NCI-H1417 treated with DMSO at 0.1 percent for 48 hours (cell line): Measurements from ENCODE around the gene PFKP.
A peak's percentile ranks its signal among the peaks of the same experiment; 100 is the strongest.

Experiments
- DNase-seq: peaks from one replicate; lab custom pipeline; 2025; lab: John Stamatoyannopoulos, UW

PFKP gene

GRCh38 chr10:3116508-3117100, 49.3 kb downstream of the PFKP start:
- no peak for DNase-seq

GRCh38 chr10:3117486-3117885, 50.1 kb downstream of the PFKP start:
- DNase-seq, result no peak

DNA sequence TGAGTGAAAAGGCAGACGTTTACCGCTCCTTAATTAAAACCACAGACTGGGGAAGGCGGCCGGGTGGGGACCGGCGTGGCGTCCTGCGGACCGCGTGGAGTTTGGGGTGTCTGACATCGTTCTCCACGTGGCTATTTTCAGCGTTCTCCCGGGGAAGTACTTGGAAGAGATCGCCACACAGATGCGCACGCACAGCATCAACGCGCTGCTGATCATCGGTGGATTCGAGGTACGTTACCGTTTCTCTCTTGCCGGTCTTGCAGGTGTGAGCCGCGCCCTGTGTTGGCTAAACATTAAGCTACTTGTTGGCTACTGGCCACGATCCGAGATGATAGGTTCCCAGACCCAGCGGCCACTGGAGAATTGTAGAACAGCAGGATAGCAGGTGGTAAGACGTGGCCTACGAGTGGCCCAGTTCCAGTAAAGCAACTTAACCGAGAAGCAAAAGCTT, 51.3 kb downstream of the PFKP start:
- no peak for DNase-seq

- no peak for DNase-seq
Measured at GRCh38 chr10:3119796-3120459, 52.6 kb downstream of the PFKP start.

- no peak for DNase-seq
Measured at GRCh38 chr10:3122034-3122433, 54.7 kb downstream of the PFKP start.

DNA sequence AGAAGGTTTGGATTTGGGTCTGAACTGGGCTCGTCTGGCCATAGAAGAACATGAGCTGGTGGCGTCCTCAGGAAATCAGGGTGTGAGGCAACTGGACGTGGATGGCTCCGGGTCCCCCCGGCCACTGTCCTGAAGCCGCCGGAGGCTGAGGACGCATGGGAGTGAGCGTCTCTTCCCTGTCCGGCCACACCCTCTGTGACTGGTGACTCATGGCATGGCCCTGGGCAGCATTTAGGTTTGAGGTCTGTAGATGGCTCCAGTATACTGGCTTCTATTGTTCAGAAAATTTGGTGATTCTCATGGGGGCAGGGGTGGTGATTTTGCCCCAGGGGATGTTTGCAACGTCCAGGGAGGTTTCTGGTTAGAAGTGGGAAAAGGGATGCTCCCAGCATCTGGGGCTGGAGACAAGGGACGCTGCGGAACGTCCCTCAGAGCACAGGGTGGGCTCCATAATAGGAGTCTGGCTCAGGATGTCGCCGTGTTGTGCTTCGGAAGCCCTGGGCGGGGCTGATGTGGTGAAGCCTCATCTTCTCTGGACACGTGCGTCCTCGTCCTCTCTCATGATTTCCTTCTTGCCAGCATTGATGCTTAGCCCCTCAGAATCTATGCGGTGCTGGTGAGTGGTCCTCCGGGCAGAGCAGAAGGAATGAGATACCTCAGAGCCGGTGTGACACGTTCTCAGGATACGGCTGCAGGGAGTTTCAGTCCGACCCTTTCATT, 55.3 kb downstream of the PFKP start:
- DNase-seq, result no peak

DNA sequence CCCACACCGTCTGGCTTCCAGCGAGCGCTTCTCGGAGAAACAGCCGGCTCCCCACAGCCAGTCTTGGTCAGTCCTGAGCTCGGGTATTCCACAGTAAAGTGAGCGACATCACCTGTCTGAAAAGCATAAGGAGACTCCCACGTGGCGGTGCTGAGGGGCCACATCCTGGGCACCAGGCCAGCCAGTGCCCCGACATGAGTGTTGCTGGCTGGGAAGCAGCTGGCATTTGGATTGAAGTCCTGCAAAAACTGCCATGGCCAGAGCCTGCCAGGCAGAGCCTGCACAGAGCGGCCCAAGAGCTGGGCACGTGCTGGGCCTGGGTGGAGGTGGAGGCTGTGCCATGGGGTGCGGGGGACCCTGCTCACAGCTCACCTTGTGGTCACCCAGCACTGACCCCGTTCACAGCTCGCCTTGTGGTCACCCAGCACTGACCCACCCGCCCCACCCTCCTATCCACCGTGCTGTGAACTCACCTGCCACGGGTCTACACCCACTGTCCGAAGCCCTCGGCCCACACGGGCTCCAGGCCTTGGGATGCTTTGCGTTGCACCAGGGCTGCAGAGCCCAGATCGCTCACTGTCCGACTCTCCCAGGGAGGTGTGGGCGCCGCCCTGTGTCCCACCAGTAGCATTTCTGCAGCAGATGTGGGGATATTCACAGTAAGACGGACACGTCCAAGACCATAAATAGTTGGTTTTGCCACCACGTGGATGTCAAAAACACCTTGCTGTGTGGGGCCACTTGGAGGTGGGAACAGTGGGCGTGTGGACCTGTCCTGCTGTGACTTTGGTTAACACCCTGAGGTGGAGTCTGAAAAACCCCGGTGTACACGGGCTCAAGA, 56.4 kb downstream of the PFKP start:
- no peak for DNase-seq

- DNase-seq, result no peak
Measured at GRCh38 chr10:3124412-3125175, 57.2 kb downstream of the PFKP start.

DNA sequence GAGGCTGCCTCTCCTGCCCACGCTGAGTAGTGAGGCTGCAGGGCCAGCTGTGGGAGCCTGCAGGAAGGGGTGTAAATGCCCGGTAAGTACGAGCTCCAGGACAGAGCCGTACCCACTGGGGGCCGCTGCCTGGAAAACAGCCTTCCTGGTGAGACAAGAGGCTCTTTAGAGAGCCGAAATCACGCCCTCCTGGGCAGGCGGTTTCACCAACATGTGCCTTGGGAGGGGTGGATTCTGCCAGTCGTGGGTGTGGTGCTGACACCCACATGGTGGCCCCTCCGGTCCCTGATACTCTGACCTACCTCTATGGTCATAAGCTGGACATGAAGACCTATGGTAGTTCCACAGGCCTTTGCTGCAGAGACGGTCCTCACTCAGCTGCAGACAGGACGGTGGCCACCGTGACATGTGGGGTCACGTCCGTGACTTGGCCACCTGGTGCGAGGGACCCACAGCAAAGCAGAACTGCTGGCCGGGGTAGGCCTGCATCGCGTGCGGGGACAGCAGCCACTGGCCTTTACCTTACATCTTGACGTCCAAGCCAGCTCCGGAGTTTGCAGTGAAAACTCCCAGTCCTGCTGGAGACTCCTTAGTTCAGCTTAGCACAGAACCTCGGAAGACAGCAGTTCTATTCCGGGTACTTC, 58.3 kb downstream of the PFKP start:
- DNase-seq, result no peak

- DNase-seq, result no peak
Measured at GRCh38 chr10:3126249-3126648, 58.9 kb downstream of the PFKP start.

- peak; percentile 70 for DNase-seq
Measured at GRCh38 chr10:3126741-3127346, 59.5 kb downstream of the PFKP start.

DNA sequence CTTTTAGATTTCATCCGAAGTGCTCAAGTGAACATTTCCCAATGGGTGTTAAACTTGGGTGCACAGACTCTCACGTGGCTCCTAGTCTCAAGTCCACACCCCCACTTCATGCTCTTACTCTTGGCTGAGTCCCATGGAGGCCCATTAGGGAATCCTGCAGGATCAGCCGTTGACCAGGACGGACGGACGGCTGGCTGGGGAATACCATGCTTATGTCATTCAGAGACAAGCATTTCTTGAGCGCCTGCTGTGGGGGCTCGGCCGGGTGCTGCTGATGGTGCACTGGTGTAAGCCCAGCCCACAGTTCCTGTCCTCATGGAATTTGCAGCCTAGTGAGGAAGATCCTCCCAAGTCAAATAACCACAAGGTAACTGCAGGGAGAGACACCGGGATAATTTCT, 60.6 kb downstream of the PFKP start:
- DNase-seq, result no peak

DNA sequence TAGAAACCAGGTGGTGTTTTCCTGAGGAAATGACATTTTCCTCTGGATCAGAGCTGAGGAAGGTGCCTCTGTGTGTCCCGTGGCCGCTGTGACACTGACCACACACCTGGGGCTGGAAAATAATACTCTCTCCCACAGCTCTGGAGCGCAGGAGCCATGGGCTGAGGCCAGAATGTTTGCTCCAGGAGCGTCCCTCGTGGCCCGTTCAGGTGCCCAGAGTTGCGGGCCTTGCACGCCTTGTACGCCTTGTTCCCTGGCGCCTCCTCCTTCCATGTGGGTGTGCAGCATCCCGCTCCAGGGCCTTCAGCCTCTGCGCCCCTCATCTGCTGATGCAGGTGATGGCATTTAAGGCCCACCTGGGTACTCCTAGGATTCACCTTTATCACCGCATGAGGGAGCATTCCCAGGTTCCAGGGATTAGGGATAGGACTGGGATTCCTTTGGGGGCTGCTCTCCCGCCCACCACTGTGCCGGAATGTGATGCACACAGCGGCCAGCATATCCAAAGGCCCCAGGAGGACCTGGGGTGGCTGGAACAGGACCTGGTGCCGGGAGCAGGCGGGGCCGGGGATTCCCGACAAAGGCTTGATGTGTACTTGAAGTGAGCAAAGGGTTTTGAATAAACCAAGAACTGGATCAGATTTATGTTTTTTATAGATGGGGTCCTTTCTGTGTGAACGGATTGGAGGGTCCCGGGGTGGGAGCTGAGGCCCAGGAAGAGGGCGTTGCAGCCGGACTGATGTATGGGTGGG, 61.2 kb downstream of the PFKP start:
- no peak for DNase-seq

GRCh38 chr10:3129581-3130340, 62.4 kb downstream of the PFKP start:
- DNase-seq, result no peak

- DNase-seq, result no peak
Measured at GRCh38 chr10:3131098-3131497, 63.8 kb downstream of the PFKP start.

DNA sequence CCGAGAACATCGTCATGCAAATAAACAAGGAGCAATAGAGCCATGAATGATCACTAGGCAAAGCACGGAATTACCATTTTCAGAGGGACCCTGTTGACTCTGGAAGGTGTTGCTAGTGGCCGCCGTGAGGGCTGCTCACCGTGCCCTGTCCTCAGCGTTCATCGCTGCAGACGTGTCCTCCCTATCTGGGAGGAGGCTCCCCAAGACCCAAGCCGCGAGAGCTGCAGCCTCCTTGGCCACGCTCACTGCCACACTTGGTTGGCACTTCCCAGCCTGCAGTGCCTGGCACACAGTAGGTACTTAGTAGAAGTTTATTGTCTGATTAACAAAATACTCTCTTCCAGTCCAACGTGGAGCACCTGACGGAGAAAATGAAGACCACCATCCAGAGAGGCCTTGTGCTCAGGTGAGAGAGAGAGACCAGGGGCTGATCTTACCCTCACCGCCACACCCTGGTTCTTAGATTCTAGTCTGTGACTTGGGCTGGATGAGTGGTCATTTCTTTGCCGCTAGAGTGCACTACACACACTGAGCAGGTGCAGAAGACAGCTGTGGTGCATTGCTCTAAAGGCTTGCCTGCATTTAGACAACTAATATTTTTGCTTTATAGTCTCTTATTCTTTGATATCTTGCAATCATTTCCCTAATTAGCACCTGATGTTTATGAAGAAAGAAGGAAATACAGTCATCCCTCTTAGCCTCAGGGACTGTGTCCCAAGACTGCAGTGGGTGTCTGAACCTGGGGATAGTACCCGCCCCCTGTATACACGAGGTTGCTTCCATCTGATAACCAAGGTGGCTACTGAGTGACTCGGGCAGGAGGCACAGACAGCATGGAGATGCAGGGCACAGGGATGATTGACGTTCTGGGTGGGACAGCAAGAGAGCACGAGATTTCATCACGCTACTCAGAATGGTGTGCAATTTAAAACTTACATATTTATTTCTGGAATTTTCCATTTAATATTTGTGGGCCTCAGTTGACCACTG, 65.0 kb downstream of the PFKP start:
- no peak for DNase-seq

- no peak for DNase-seq
Measured at GRCh38 chr10:3133948-3134347, 66.6 kb downstream of the PFKP start.

GRCh38 chr10:3135006-3135405, 67.7 kb downstream of the PFKP start:
- DNase-seq, result no peak
